H1 (cell line): ENCODE data around the gene TBC1D22A. TPM values are rescaled to one million over a fixed set of nuclear protein-coding genes. Genes with fewer than 3 reads are reported as not detected.

ENCODE experiments used
- RAD21 ChIP-seq, 2 experiments: IDR thresholded peaks in 1 of 2; conservative IDR thresholded peaks in 1 of 2; 2 replicates each; pipeline ENCODE4 v1.6.1; 2011; ENCODE audit warnings: low read depth in 2 of 2, low read length in 2 of 2, improper control_type of control experiment in 1 of 2, inconsistent platforms in 1 of 2, mild to moderate bottlenecking in 1 of 2, moderate library complexity in 1 of 2
- polyA plus RNA-seq, 7 experiments: library from polyadenylated mRNA; depleted of rRNA in 3 of 7; stranded (reverse) in 5 of 7; unstranded in 2 of 7; fragments of >200 nt in 5 of 7; fragments of 200-250 nt in 2 of 7; gene quantifications; 1 replicate in 5 of 7; 2 replicates in 1 of 7; 4 replicates in 1 of 7; pipeline versions ENCODE4 v1.2.1 to v1.2.3, GENCODE V29; 2011 to 2013; ENCODE audit warnings: missing spikeins in 2 of 7, mixed read lengths in 2 of 7
- total RNA-seq: library from RNA; stranded (reverse); fragmentation: NEBNext Ultra II Directional; extraction: Animal tissue kit (Norgen Biotek cat#: 25700); gene quantifications from 2 replicates; pipeline ENCODE4 v1.2.1, GENCODE V29; 2021

Gene TBC1D22A
- total and polyA plus RNA-seq, 2 of the 8 experiments (the other 6 are each of a cell fraction or from before 2014, with no cell fraction given): 11.9 to 18.4 TPM

GRCh38 chr22:46976143-46976542 is 213.7 kb downstream of the TBC1D22A start (continued):
- TF ChIP-seq RAD21 (IDR thresholded peaks at IDR 0.05 in 1 of 2, conservative IDR thresholded peaks at IDR 0.05 in 1 of 2; ENCODE audit: low read depth in 2 of 2, low read length in 2 of 2): no peak
- TF ChIP-seq, all 59 proteins: peak for 0
